ENCODE measurements around the gene BACE1. TPM values are rescaled to one million over a fixed set of nuclear protein-coding genes. Genes with fewer than 3 reads are reported as not detected.

Gene BACE1
- total and polyA plus RNA-seq, 10 donors: 2.1 to 31.7 (median 18.8) TPM

DNA sequence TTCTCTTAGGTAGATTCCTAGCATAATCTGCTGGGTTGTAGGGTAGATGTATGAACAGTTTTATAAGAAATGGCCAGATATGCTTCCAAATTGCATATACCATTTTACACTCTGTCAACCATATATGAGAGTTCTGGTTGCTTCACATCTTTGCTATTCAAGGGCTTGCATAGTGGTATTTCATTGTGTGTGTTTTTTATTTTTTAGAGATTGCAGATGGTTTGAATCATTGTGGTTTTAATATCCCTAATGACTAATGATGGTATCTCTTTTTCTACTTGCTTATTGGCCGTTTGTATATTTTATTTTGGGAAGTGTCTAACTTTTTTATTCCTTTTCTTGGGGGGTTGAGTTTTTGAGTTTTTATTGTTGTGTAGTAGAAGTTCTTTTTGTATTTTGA, 56.6 kb downstream of the BACE1 start:
- intact Hi-C loops (cut with DNase I; ENCODE audit: low total_unique reads): no loop called here
- H3K4me3 ChIP-seq: no peak overlapping the region
- TF ChIP-seq POLR2AphosphoS5 (IDR thresholded peaks at IDR 0.05) (no peak), POLR2A (IDR thresholded peaks at IDR 0.05) (no peak)
- TF ChIP-seq, protein P1, sequence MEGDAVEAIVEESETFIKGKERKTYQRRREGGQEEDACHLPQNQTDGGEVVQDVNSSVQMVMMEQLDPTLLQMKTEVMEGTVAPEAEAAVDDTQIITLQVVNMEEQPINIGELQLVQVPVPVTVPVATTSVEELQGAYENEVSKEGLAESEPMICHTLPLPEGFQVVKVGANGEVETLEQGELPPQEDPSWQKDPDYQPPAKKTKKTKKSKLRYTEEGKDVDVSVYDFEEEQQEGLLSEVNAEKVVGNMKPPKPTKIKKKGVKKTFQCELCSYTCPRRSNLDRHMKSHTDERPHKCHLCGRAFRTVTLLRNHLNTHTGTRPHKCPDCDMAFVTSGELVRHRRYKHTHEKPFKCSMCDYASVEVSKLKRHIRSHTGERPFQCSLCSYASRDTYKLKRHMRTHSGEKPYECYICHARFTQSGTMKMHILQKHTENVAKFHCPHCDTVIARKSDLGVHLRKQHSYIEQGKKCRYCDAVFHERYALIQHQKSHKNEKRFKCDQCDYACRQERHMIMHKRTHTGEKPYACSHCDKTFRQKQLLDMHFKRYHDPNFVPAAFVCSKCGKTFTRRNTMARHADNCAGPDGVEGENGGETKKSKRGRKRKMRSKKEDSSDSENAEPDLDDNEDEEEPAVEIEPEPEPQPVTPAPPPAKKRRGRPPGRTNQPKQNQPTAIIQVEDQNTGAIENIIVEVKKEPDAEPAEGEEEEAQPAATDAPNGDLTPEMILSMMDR (IDR thresholded peaks at IDR 0.05 in 8 of 11, conservative IDR thresholded peaks at IDR 0.05 in 3 of 11): no peak
- no peak overlapping the region for H3K27ac ChIP-seq
- peaks cover 0 to 84% (median 22%) of the 10 kb centered on the region in 6 donors for H3K36me3 ChIP-seq
- no peaks in the 10 kb centered on the region for H3K27me3 ChIP-seq (replicated peaks in 1 of 7)
- DNase-seq: no peak
- no peaks in the 10 kb centered on the region for H3K4me1 ChIP-seq
- H3K9me3 ChIP-seq: no peaks in the 10 kb centered on the region
- 56 to 86% (median 64%) methylated on average over 1 of the region's 1 CpG for WGBS, 5 donors

DNA sequence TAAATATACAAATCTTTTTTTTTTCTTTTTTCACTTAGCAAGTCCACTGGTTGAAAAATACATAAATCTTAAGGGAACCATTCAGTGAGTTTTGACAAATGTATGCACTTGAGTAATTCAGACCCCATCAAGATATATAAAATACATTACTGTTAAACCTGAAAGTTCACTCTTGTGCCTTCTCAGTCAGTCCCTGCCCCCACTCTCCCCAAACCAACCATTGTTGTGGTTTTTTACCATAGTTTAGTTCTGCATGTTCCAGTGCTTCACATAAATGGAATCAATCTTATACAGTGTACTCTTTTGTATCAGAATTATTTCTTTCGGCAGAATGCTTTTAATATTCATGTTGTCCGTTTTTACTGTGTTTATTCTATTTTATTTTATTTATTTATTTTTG, 57.5 kb downstream of the BACE1 start:
- no peaks in the 10 kb centered on the region for H3K4me1 ChIP-seq
- peaks cover 0 to 88% (median 30%) of the 10 kb centered on the region in 6 donors for H3K36me3 ChIP-seq
- no peaks in the 10 kb centered on the region for H3K9me3 ChIP-seq
- intact Hi-C loops (cut with DNase I; ENCODE audit: low total_unique reads): no loop called here
- DNase-seq: no peak
- TF ChIP-seq, protein P1 (IDR thresholded peaks at IDR 0.05 in 8 of 11, conservative IDR thresholded peaks at IDR 0.05 in 3 of 11): no peak
- TF ChIP-seq POLR2A (IDR thresholded peaks at IDR 0.05) (no peak), POLR2AphosphoS5 (IDR thresholded peaks at IDR 0.05) (no peak)
- H3K4me3 ChIP-seq: no peak overlapping the region
- H3K27ac ChIP-seq: no peak overlapping the region
- H3K27me3 ChIP-seq (replicated peaks in 1 of 7): no peaks in the 10 kb centered on the region
- 90 to 97% (median 96%) methylated on average over 2 of the region's 2 CpGs for WGBS, 5 donors

DNA sequence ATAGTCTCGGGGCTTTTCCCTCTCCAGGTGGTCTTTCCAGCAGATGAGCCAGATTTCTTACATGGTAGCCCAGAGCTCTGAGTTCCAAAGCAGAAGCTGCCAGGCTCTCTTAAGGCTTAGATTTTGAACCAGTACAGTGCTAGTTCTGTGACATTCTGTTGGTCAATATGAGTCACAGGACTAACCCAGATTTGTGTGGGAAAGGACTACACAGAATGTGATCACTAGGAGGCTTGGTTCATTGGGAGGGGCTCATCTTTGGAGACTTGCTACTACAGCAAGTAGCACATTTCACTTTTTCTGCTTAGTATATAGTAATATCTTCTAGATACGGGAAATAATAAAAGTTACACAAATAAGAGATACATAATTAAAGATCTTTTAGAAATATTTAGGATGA, 59.5 kb downstream of the BACE1 start:
- Histone ChIP-seq H3K4me1 (no peaks in the 10 kb centered on the region), H3K4me3 (no peak overlapping the region), H3K27ac (no peak overlapping the region), H3K36me3 (peaks cover 0 to 87% (median 32%) of the 10 kb centered on the region in 6 donors), H3K9me3 (no peaks in the 10 kb centered on the region), H3K27me3 (replicated peaks in 1 of 7) (no peaks in the 10 kb centered on the region)
- 42 to 100% (median 68%) methylated on average over 2 of the region's 2 CpGs for WGBS, 5 donors
- DNase-seq: no peak
- TF ChIP-seq POLR2AphosphoS5 (IDR thresholded peaks at IDR 0.05): no peak
- TF ChIP-seq POLR2A (IDR thresholded peaks at IDR 0.05): no peak
- TF ChIP-seq, protein P1 (IDR thresholded peaks at IDR 0.05 in 8 of 11, conservative IDR thresholded peaks at IDR 0.05 in 3 of 11): no peak
- intact Hi-C loops (cut with DNase I; ENCODE audit: low total_unique reads): no loop called here

DNA sequence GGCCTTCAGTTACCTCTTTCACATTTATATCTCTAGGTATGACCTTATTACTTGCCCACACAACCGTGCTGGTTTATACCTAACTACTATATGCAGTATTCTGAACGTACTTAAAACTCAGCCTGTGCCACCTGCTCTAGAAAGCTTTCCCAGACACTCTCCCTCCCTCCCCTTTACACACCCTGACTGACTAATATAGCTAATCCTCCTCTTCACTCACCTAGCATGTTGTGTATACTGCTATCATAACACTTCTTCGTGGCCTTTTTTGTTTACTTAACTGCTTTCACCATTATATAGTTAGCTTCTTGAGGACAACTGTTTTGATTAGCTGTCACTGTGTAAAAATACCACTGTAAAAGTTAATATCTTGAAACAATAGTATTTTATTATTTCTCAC, 60.1 kb downstream of the BACE1 start:
- 91 to 94% (median 92%) methylated on average over 3 of the region's 3 CpGs for WGBS, 5 donors
- DNase-seq: no peak
- TF ChIP-seq POLR2A (IDR thresholded peaks at IDR 0.05) (no peak), POLR2AphosphoS5 (IDR thresholded peaks at IDR 0.05) (no peak)
- TF ChIP-seq, protein P1 (IDR thresholded peaks at IDR 0.05 in 8 of 11, conservative IDR thresholded peaks at IDR 0.05 in 3 of 11): no peak

More for the DNA sequence above, 60.1 kb downstream of the BACE1 start:
- H3K27me3 ChIP-seq (replicated peaks in 1 of 7): no peaks in the 10 kb centered on the region
- H3K4me3 ChIP-seq: no peak overlapping the region
- no peak overlapping the region for H3K27ac ChIP-seq
- H3K4me1 ChIP-seq: no peaks in the 10 kb centered on the region
- H3K9me3 ChIP-seq: no peaks in the 10 kb centered on the region
- intact Hi-C loops (cut with DNase I; ENCODE audit: low total_unique reads): no loop called here
- peaks cover 0 to 84% (median 26%) of the 10 kb centered on the region in 6 donors for H3K36me3 ChIP-seq
